Glutamatergic neuron (in vitro differentiated cells): ENCODE results near the gene TEX264. TPM values are rescaled to one million over a fixed set of nuclear protein-coding genes. Genes with fewer than 3 reads are reported as not detected.

Experiments used
- DNase-seq: peaks from one replicate; pipeline ENCODE4 v3.0.0; 2022
- H3K27ac Mint-ChIP-seq: one replicate; pipeline ENCODE4 v1.8.0; 2020; ENCODE audit warnings: mild to moderate bottlenecking, mixed read lengths, inconsistent platforms; ENCODE audit not compliant: unreplicated experiment
- H3K27me3 Mint-ChIP-seq: one replicate; pipeline ENCODE4 v1.8.0; 2020; ENCODE audit warnings: mild to moderate bottlenecking, moderate library complexity, mixed read lengths, inconsistent platforms; ENCODE audit not compliant: unreplicated experiment
- H3K36me3 Mint-ChIP-seq: one replicate; pipeline ENCODE4 v1.8.0; 2020; ENCODE audit warnings: mild to moderate bottlenecking, mixed read lengths, inconsistent platforms; ENCODE audit not compliant: unreplicated experiment
- H3K4me1 Mint-ChIP-seq: one replicate; pipeline ENCODE4 v1.8.0; 2020; ENCODE audit warnings: mild to moderate bottlenecking, low read depth, mixed read lengths, inconsistent platforms; ENCODE audit not compliant: unreplicated experiment
- H3K4me3 Mint-ChIP-seq: one replicate; pipeline ENCODE4 v1.8.0; 2020; ENCODE audit warnings: mild to moderate bottlenecking, mixed read lengths, inconsistent platforms; ENCODE audit not compliant: unreplicated experiment
- H3K9me3 Mint-ChIP-seq: one replicate; pipeline ENCODE4 v1.8.0; 2020; ENCODE audit warnings: mild to moderate bottlenecking, moderate library complexity, mixed read lengths, inconsistent platforms; ENCODE audit not compliant: unreplicated experiment
- total RNA-seq: library from RNA; stranded (reverse); fragmentation: NEBNext Ultra II Directional; extraction: Animal tissue kit (Norgen Biotek cat#: 25700); gene quantifications from one replicate; pipeline ENCODE4 v1.2.1, GENCODE V29; 2021; ENCODE audit not compliant: unreplicated experiment
- TF ChIP-seq, protein P1 (sequence below): fragments of 200-600 bp; sonication (generic); IDR thresholded peaks from one replicate; pipeline ENCODE4 v1.5.0; 2021; ENCODE audit not compliant: partially characterized antibody, unreplicated experiment

TEX264 gene
- total RNA-seq, 1 donor from 2014 or later: 13.2 TPM

- Mint-ChIP-seq H3K4me1 (peaks cover 11% of the 10 kb centered on the region), H3K36me3 (no peaks in the 10 kb centered on the region)
Observed at GRCh38 chr3:51692980-51693395, 21.9 kb downstream of the TEX264 start.

GRCh38 chr3:51696954-51697353 is 25.9 kb downstream of the TEX264 start:
- TF ChIP-seq, protein P1, sequence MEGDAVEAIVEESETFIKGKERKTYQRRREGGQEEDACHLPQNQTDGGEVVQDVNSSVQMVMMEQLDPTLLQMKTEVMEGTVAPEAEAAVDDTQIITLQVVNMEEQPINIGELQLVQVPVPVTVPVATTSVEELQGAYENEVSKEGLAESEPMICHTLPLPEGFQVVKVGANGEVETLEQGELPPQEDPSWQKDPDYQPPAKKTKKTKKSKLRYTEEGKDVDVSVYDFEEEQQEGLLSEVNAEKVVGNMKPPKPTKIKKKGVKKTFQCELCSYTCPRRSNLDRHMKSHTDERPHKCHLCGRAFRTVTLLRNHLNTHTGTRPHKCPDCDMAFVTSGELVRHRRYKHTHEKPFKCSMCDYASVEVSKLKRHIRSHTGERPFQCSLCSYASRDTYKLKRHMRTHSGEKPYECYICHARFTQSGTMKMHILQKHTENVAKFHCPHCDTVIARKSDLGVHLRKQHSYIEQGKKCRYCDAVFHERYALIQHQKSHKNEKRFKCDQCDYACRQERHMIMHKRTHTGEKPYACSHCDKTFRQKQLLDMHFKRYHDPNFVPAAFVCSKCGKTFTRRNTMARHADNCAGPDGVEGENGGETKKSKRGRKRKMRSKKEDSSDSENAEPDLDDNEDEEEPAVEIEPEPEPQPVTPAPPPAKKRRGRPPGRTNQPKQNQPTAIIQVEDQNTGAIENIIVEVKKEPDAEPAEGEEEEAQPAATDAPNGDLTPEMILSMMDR: no peak
- Mint-ChIP-seq H3K9me3 (peaks cover 2% of the 10 kb centered on the region), H3K27me3 (peaks cover 4% of the 10 kb centered on the region), H3K4me1 (peaks cover 13% of the 10 kb centered on the region), H3K36me3 (no peaks in the 10 kb centered on the region), H3K4me3 (peak overlapping the region; percentile 42), H3K27ac (no peak overlapping the region)
- peak; percentile 50 for DNase-seq

More at GRCh38 chr3:51692980-51693395, 21.9 kb downstream of the TEX264 start:
- Mint-ChIP-seq H3K9me3 (peaks cover 3% of the 10 kb centered on the region), H3K27me3 (peaks cover 6% of the 10 kb centered on the region), H3K4me3 (no peak overlapping the region), H3K27ac (no peak overlapping the region)
- TF ChIP-seq, protein P1: no peak
- no peak for DNase-seq

DNA sequence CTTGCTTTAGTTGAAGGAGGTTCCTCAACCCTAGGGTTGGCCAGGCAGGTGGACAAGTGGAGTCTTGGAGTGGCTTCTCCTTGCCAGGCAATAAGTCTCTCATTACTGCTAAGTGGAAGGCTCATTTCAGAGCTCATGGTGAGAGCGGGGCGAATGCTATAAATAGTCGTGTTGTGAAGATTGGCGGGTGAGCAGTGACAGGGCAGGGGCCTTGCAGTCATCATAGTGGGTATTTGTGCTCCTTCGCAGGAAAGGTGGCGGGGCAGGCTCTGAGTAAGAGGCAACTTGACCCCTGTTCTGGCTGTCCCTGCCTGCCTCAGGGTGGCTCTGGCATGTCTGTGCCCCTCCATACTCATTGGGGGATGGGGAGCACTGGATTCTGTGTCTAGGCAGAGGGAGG is 27.2 kb downstream of the TEX264 start:
- peaks cover 2% of the 10 kb centered on the region for H3K9me3 Mint-ChIP-seq
- H3K4me3 Mint-ChIP-seq: peak overlapping the region; percentile 36
- no peak overlapping the region for H3K27ac Mint-ChIP-seq
- no peaks in the 10 kb centered on the region for H3K36me3 Mint-ChIP-seq
- peaks cover 18% of the 10 kb centered on the region for H3K4me1 Mint-ChIP-seq
- TF ChIP-seq, protein P1: no peak
- DNase-seq: no peak
- H3K27me3 Mint-ChIP-seq: peaks cover 4% of the 10 kb centered on the region

- peaks cover 31% of the 10 kb centered on the region for H3K4me1 Mint-ChIP-seq
- H3K9me3 Mint-ChIP-seq: peaks cover 9% of the 10 kb centered on the region
- no peaks in the 10 kb centered on the region for H3K36me3 Mint-ChIP-seq
- no peak for DNase-seq
- no peak overlapping the region for H3K4me3 Mint-ChIP-seq
- TF ChIP-seq, protein P1: no peak
- H3K27me3 Mint-ChIP-seq: peaks cover 7% of the 10 kb centered on the region
- H3K27ac Mint-ChIP-seq: no peak overlapping the region
Observed at GRCh38 chr3:51700403-51700802, 29.4 kb downstream of the TEX264 start.

DNA sequence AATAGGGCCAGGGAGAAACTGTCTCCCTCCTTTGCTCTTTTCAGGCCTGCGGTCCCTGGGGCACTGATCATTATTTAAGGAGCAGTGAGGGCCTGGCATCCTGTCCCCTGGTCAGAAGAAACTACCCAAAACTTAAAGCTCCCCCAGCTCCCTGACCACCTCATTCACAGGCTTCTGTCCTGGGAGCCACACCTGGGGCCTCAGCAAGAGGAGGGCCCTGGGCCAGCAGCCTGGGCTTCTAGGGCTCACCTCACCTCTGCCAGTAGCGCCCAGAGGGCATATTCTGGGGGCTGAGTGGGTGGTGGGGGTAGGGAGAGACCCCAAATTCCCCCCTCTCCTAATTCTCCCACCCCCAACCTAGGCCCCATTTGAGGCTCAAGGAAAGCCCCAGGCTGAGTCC is 31.1 kb downstream of the TEX264 start:
- TF ChIP-seq, protein P1: no peak
- Mint-ChIP-seq H3K4me3 (no peak overlapping the region), H3K4me1 (peaks cover 35% of the 10 kb centered on the region), H3K36me3 (no peaks in the 10 kb centered on the region), H3K27me3 (peaks cover 9% of the 10 kb centered on the region), H3K9me3 (peaks cover 10% of the 10 kb centered on the region), H3K27ac (no peak overlapping the region)
- no peak for DNase-seq
